ENCODE measurements around the gene CDH23.

The CDH23 gene

GRCh38 chr10:71678057-71678805 lies 281.5 kb downstream of the CDH23 start:
- H3K79me2 ChIP-seq (ENCODE audit: control insufficient read depth, low read length): no peaks in the 10 kb centered on the region
- H3K9me2 ChIP-seq (replicated peaks; ENCODE audit: control insufficient read depth, low read length): no peaks in the 10 kb centered on the region
- H3K9me3 ChIP-seq (ENCODE audit: control insufficient read depth, insufficient read depth, low read length): no peaks in the 10 kb centered on the region
- H4K20me1 ChIP-seq (ENCODE audit: control insufficient read depth, insufficient read depth, low read depth, low read length): no peaks in the 10 kb centered on the region
- H3K27me3 ChIP-seq (ENCODE audit: control insufficient read depth, low read length): no peaks in the 10 kb centered on the region
- H3F3A ChIP-seq (ENCODE audit: control insufficient read depth, insufficient read depth): no peaks in the 10 kb centered on the region
- no peak overlapping the region for H3K4me3 ChIP-seq (ENCODE audit: low read length)
- no peak overlapping the region for H3K4me2 ChIP-seq (ENCODE audit: low read length)
- H3K4me1 ChIP-seq (ENCODE audit: control insufficient read depth, low read length): peaks cover 1% of the 10 kb centered on the region
- no peak overlapping the region for H3K27ac ChIP-seq (ENCODE audit: low read depth, low read length)
- TF ChIP-seq EZH2phosphoT487 (IDR thresholded peaks at IDR 0.05; ENCODE audit: borderline replicate concordance, low read length) (no peak), CTCF (IDR thresholded peaks at IDR 0.05; ENCODE audit: low read depth, low read length, poor library complexity, severe bottlenecking) (no peak)
- H3K36me3 ChIP-seq (ENCODE audit: control insufficient read depth, low read length): no peaks in the 10 kb centered on the region

GRCh38 chr10:71679425-71679824 lies 282.7 kb downstream of the CDH23 start:
- Histone ChIP-seq H3F3A (ENCODE audit: control insufficient read depth, insufficient read depth) (no peaks in the 10 kb centered on the region), H3K27ac (ENCODE audit: low read depth, low read length) (no peak overlapping the region), H4K20me1 (ENCODE audit: control insufficient read depth, insufficient read depth, low read depth, low read length) (no peaks in the 10 kb centered on the region), H3K4me2 (ENCODE audit: low read length) (no peak overlapping the region), H3K79me2 (ENCODE audit: control insufficient read depth, low read length) (no peaks in the 10 kb centered on the region), H3K36me3 (ENCODE audit: control insufficient read depth, low read length) (no peaks in the 10 kb centered on the region), H3K4me3 (ENCODE audit: low read length) (no peak overlapping the region), H3K4me1 (ENCODE audit: control insufficient read depth, low read length) (peaks cover 4% of the 10 kb centered on the region; the same call in 1 of the 2 replicates), H3K27me3 (ENCODE audit: control insufficient read depth, low read length) (no peaks in the 10 kb centered on the region), H3K9me3 (ENCODE audit: control insufficient read depth, insufficient read depth, low read length) (no peaks in the 10 kb centered on the region), H3K9me2 (replicated peaks; ENCODE audit: control insufficient read depth, low read length) (no peaks in the 10 kb centered on the region)
- TF ChIP-seq EZH2phosphoT487 (IDR thresholded peaks at IDR 0.05; ENCODE audit: borderline replicate concordance, low read length) (no peak), CTCF (IDR thresholded peaks at IDR 0.05; ENCODE audit: low read depth, low read length, poor library complexity, severe bottlenecking) (no peak)

- no peak overlapping the region for H3K4me3 ChIP-seq (ENCODE audit: low read length)
- no peaks in the 10 kb centered on the region for H3K9me3 ChIP-seq (ENCODE audit: control insufficient read depth, insufficient read depth, low read length)
- TF ChIP-seq CTCF (IDR thresholded peaks at IDR 0.05; ENCODE audit: low read depth, low read length, poor library complexity, severe bottlenecking) (no peak), EZH2phosphoT487 (IDR thresholded peaks at IDR 0.05; ENCODE audit: borderline replicate concordance, low read length) (no peak)
- no peaks in the 10 kb centered on the region for H3K36me3 ChIP-seq (ENCODE audit: control insufficient read depth, low read length)
- H3K4me1 ChIP-seq (ENCODE audit: control insufficient read depth, low read length): peaks cover 6% of the 10 kb centered on the region; the same call in 1 of the 2 replicates
- no peak overlapping the region for H3K4me2 ChIP-seq (ENCODE audit: low read length)
- H3K79me2 ChIP-seq (ENCODE audit: control insufficient read depth, low read length): no peaks in the 10 kb centered on the region
- no peaks in the 10 kb centered on the region for H3K9me2 ChIP-seq (replicated peaks; ENCODE audit: control insufficient read depth, low read length)
- no peaks in the 10 kb centered on the region for H3K27me3 ChIP-seq (ENCODE audit: control insufficient read depth, low read length)
- no peak overlapping the region for H3K27ac ChIP-seq (ENCODE audit: low read depth, low read length)
- no peaks in the 10 kb centered on the region for H3F3A ChIP-seq (ENCODE audit: control insufficient read depth, insufficient read depth)
- H4K20me1 ChIP-seq (ENCODE audit: control insufficient read depth, insufficient read depth, low read depth, low read length): no peaks in the 10 kb centered on the region
Observed at GRCh38 chr10:71681977-71682376, 285.3 kb downstream of the CDH23 start.
